ENCODE measurements around the gene LRRFIP1.

LRRFIP1 gene

GRCh38 chr2:237786936-237787335, 159.5 kb downstream of the LRRFIP1 start:
- Histone ChIP-seq H3K9ac (ENCODE audit: low read depth, low read length) (no peak overlapping the region), H3K27ac (ENCODE audit: low read length) (no peak overlapping the region), H3K27me3 (ENCODE audit: insufficient read depth, low read length, poor library complexity) (no peaks in the 10 kb centered on the region), H3K4me3 (ENCODE audit: low read depth in 1 of 2, low read length in 2 of 2) (no peak overlapping the region), H3K9me3 (ENCODE audit: insufficient read depth, low read length, severe bottlenecking) (peaks cover 12% of the 10 kb centered on the region), H3K4me1 (ENCODE audit: insufficient read depth, low read length) (no peaks in the 10 kb centered on the region), H3K36me3 (ENCODE audit: insufficient read depth, low read length) (no peaks in the 10 kb centered on the region), H4K20me1 (ENCODE audit: insufficient read depth, low read length) (no peaks in the 10 kb centered on the region), H3K79me2 (ENCODE audit: insufficient read depth, low read length) (no peaks in the 10 kb centered on the region), H2AFZ (ENCODE audit: low read depth, low read length) (no peak overlapping the region), H3K4me2 (ENCODE audit: insufficient read depth, low read length) (no peak overlapping the region)
- no peak for ATAC-seq (ENCODE audit: insufficient read depth, low read depth)
- DNase-seq = peak; percentile 18
- TF ChIP-seq EZH2 (IDR thresholded peaks at IDR 0.05; ENCODE audit: borderline replicate concordance, low read depth, low read length, severe bottlenecking) = no peak
- TF ChIP-seq, protein P1, sequence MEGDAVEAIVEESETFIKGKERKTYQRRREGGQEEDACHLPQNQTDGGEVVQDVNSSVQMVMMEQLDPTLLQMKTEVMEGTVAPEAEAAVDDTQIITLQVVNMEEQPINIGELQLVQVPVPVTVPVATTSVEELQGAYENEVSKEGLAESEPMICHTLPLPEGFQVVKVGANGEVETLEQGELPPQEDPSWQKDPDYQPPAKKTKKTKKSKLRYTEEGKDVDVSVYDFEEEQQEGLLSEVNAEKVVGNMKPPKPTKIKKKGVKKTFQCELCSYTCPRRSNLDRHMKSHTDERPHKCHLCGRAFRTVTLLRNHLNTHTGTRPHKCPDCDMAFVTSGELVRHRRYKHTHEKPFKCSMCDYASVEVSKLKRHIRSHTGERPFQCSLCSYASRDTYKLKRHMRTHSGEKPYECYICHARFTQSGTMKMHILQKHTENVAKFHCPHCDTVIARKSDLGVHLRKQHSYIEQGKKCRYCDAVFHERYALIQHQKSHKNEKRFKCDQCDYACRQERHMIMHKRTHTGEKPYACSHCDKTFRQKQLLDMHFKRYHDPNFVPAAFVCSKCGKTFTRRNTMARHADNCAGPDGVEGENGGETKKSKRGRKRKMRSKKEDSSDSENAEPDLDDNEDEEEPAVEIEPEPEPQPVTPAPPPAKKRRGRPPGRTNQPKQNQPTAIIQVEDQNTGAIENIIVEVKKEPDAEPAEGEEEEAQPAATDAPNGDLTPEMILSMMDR (IDR thresholded peaks at IDR 0.05; ENCODE audit: borderline replicate concordance, extremely low read depth, low read length, poor library complexity, severe bottlenecking) = no peak

GRCh38 chr2:237790353-237790752, 163.0 kb downstream of the LRRFIP1 start:
- Histone ChIP-seq H3K4me1 (ENCODE audit: insufficient read depth, low read length) (no peaks in the 10 kb centered on the region), H3K27me3 (ENCODE audit: insufficient read depth, low read length, poor library complexity) (no peaks in the 10 kb centered on the region), H3K27ac (ENCODE audit: low read length) (no peak overlapping the region), H3K36me3 (ENCODE audit: insufficient read depth, low read length) (no peaks in the 10 kb centered on the region), H3K9me3 (ENCODE audit: insufficient read depth, low read length, severe bottlenecking) (peaks cover 11% of the 10 kb centered on the region), H4K20me1 (ENCODE audit: insufficient read depth, low read length) (no peaks in the 10 kb centered on the region), H3K79me2 (ENCODE audit: insufficient read depth, low read length) (no peaks in the 10 kb centered on the region), H3K4me3 (ENCODE audit: low read depth in 1 of 2, low read length in 2 of 2) (no peak overlapping the region), H2AFZ (ENCODE audit: low read depth, low read length) (no peak overlapping the region), H3K4me2 (ENCODE audit: insufficient read depth, low read length) (no peak overlapping the region), H3K9ac (ENCODE audit: low read depth, low read length) (no peak overlapping the region)
- TF ChIP-seq EZH2 (IDR thresholded peaks at IDR 0.05; ENCODE audit: borderline replicate concordance, low read depth, low read length, severe bottlenecking) = no peak
- TF ChIP-seq, protein P1 (IDR thresholded peaks at IDR 0.05; ENCODE audit: borderline replicate concordance, extremely low read depth, low read length, poor library complexity, severe bottlenecking) = no peak
- DNase-seq = no peak
- peak; percentile 67 for ATAC-seq (ENCODE audit: insufficient read depth, low read depth)

- H3K36me3 ChIP-seq (ENCODE audit: insufficient read depth, low read length) = no peaks in the 10 kb centered on the region
- H3K79me2 ChIP-seq (ENCODE audit: insufficient read depth, low read length) = no peaks in the 10 kb centered on the region
- no peak overlapping the region for H2AFZ ChIP-seq (ENCODE audit: low read depth, low read length)
- H3K4me1 ChIP-seq (ENCODE audit: insufficient read depth, low read length) = no peaks in the 10 kb centered on the region
- H3K27ac ChIP-seq (ENCODE audit: low read length) = no peak overlapping the region
- ATAC-seq (ENCODE audit: insufficient read depth, low read depth) = no peak
- no peak overlapping the region for H3K4me2 ChIP-seq (ENCODE audit: insufficient read depth, low read length)
- H3K4me3 ChIP-seq (ENCODE audit: low read depth in 1 of 2, low read length in 2 of 2) = no peak overlapping the region
- H3K9me3 ChIP-seq (ENCODE audit: insufficient read depth, low read length, severe bottlenecking) = peaks cover 2% of the 10 kb centered on the region
- no peaks in the 10 kb centered on the region for H4K20me1 ChIP-seq (ENCODE audit: insufficient read depth, low read length)
- no peak for DNase-seq
- no peak overlapping the region for H3K9ac ChIP-seq (ENCODE audit: low read depth, low read length)
- no peaks in the 10 kb centered on the region for H3K27me3 ChIP-seq (ENCODE audit: insufficient read depth, low read length, poor library complexity)
- no peak for TF ChIP-seq EZH2 (IDR thresholded peaks at IDR 0.05; ENCODE audit: borderline replicate concordance, low read depth, low read length, severe bottlenecking)
- TF ChIP-seq, protein P1 (IDR thresholded peaks at IDR 0.05; ENCODE audit: borderline replicate concordance, extremely low read depth, low read length, poor library complexity, severe bottlenecking) = peak; percentile 9
These were observed 164.8 kb downstream of the LRRFIP1 start for GRCh38 chr2:237791977-237792727.
